ENCODE results near the gene LDB2. TPM values are rescaled to one million over a fixed set of nuclear protein-coding genes. Genes with fewer than 3 reads are reported as not detected.

The LDB2 gene
- total and polyA plus RNA-seq, 7 donors: 7.0 to 18.9 (median 10.1) TPM

DNA sequence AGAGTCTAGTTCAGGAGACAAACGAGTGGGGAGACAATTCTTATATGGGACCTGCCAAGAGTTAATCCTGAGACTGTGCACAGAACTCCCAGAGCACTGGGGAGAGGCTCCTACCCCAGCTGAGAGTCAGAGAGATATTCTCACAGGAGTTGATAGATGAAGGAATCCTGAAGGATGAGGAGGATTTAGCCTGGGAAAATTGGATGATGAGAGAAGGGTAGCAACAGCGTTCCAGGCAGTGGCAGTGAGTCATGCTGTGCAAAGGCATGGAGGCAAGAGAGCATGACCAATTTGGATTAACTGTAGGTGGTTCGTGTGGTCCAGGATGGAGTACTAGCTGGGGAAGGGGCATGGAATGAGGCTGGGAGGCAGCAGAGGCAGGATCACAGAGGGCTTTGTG, 318.6 kb downstream of the LDB2 start:
- ATAC-seq: no peak
- no peaks in the 10 kb centered on the region for H3K27me3 ChIP-seq (ENCODE audit: insufficient read depth in 3 of 3, low read length in 2 of 3)
- H3K4me1 ChIP-seq: no peaks in the 10 kb centered on the region
- H3K4me3 ChIP-seq: no peak overlapping the region
- 19 to 36% (median 34%) methylated on average over 3 of the region's 3 CpGs for WGBS, 3 donors
- TF ChIP-seq CTCF (IDR thresholded peaks at IDR 0.05): no peak
- DNase-seq: no peak
- no peaks in the 10 kb centered on the region for H3K9me3 ChIP-seq
- H3K36me3 ChIP-seq (ENCODE audit: insufficient read depth in 1 of 2, low read depth in 1 of 2): no peaks in the 10 kb centered on the region
- intact Hi-C loops (cut with DNase I): no loop called here
- H3K27ac ChIP-seq: no peak overlapping the region

- no peaks in the 10 kb centered on the region for H3K9me3 ChIP-seq
- ATAC-seq (no peak), DNase-seq (no peak)
- WGBS, 3 donors: 95 to 97% (median 96%) methylated on average over 3 of the region's 3 CpGs
- H3K36me3 ChIP-seq (ENCODE audit: insufficient read depth in 1 of 2, low read depth in 1 of 2): no peaks in the 10 kb centered on the region
- no peaks in the 10 kb centered on the region for H3K27me3 ChIP-seq (ENCODE audit: insufficient read depth in 3 of 3, low read length in 2 of 3)
- H3K27ac ChIP-seq: no peak overlapping the region
- H3K4me1 ChIP-seq: peaks cover 4% of the 10 kb centered on the region
- intact Hi-C loops (cut with DNase I): no loop called here
- H3K4me3 ChIP-seq: no peak overlapping the region
- TF ChIP-seq CTCF (IDR thresholded peaks at IDR 0.05): no peak
These were observed 321.3 kb downstream of the LDB2 start for GRCh38 chr4:16577177-16577576.

- Histone ChIP-seq H3K4me1 (peaks cover 4% of the 10 kb centered on the region), H3K4me3 (no peak overlapping the region), H3K36me3 (ENCODE audit: insufficient read depth in 1 of 2, low read depth in 1 of 2) (no peaks in the 10 kb centered on the region), H3K27ac (no peak overlapping the region), H3K9me3 (no peaks in the 10 kb centered on the region), H3K27me3 (ENCODE audit: insufficient read depth in 3 of 3, low read length in 2 of 3) (no peaks in the 10 kb centered on the region)
- TF ChIP-seq CTCF (IDR thresholded peaks at IDR 0.05): no peak
- ATAC-seq (no peak), DNase-seq (no peak)
- 92 to 95% (median 94%) methylated on average over 2 of the region's 2 CpGs for WGBS, 3 donors
- intact Hi-C loops (cut with DNase I): no loop called here
These were observed 323.5 kb downstream of the LDB2 start for GRCh38 chr4:16574981-16575380.

GRCh38 chr4:16573739-16574138, 324.7 kb downstream of the LDB2 start:
- DNase-seq (no peak), ATAC-seq (peak in 1 of 4 donors; percentile 32)
- Histone ChIP-seq H3K4me3 (no peak overlapping the region), H3K27ac (no peak overlapping the region), H3K4me1 (peaks cover 4% of the 10 kb centered on the region), H3K9me3 (no peaks in the 10 kb centered on the region), H3K36me3 (ENCODE audit: insufficient read depth in 1 of 2, low read depth in 1 of 2) (no peaks in the 10 kb centered on the region), H3K27me3 (ENCODE audit: insufficient read depth in 3 of 3, low read length in 2 of 3) (no peaks in the 10 kb centered on the region)
- intact Hi-C loops (cut with DNase I): no loop called here
- 16 to 36% (median 30%) methylated on average over 5 of the region's 5 CpGs for WGBS, 3 donors
- TF ChIP-seq CTCF (IDR thresholded peaks at IDR 0.05): no peak

DNA sequence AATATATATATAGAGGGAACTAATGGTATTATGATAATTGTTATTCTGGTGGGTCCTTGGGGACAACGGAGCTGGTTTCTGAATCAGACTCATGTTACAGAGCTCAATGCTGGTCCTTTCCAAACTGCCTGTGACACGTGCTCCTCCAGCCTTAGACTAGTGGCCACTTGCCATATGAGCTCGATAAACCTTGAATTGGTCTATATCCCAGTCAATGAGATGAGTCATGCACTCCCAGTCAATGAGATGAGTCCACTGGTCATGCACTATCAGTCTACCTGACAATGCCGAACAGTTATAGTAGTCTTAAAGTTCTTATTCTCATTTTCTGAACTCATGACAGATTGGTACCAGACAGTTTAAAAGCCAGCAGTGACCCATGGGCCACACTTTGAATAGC, 325.2 kb downstream of the LDB2 start:
- H3K4me1 ChIP-seq: peaks cover 4% of the 10 kb centered on the region
- ATAC-seq (no peak), DNase-seq (no peak)
- no peak overlapping the region for H3K27ac ChIP-seq
- no peaks in the 10 kb centered on the region for H3K36me3 ChIP-seq (ENCODE audit: insufficient read depth in 1 of 2, low read depth in 1 of 2)
- no peaks in the 10 kb centered on the region for H3K9me3 ChIP-seq
- no peak overlapping the region for H3K4me3 ChIP-seq
- H3K27me3 ChIP-seq (ENCODE audit: insufficient read depth in 3 of 3, low read length in 2 of 3): no peaks in the 10 kb centered on the region
- TF ChIP-seq CTCF (IDR thresholded peaks at IDR 0.05): no peak
- WGBS, 3 donors: 40 to 58% (median 49%) methylated on average over 4 of the region's 4 CpGs
- intact Hi-C loops (cut with DNase I): no loop called here

Measured in psoas muscle (tissue), 8 donors.